A673 (cell line): ENCODE results near the gene HMG20B.

ENCODE experiments used
- CTCF ChIP-seq: fragments of 300-800, 200-600 bp; sonication (generic); conservative IDR thresholded peaks from 2 replicates; pipeline ENCODE4 v1.5.1; 2017; ENCODE audit warnings: low read depth, mild to moderate bottlenecking, antibody characterized with exemption, low read length, moderate library complexity, mixed read lengths
- EZH2 ChIP-seq: fragments of 200-600 bp; sonication (generic); IDR thresholded peaks from 2 replicates; pipeline ENCODE4 v1.6.1; 2017; ENCODE audit warnings: borderline replicate concordance, low read depth, mild to moderate bottlenecking, mixed read lengths, antibody characterized with exemption, low read length; ENCODE audit not compliant: poor library complexity, severe bottlenecking

DNA sequence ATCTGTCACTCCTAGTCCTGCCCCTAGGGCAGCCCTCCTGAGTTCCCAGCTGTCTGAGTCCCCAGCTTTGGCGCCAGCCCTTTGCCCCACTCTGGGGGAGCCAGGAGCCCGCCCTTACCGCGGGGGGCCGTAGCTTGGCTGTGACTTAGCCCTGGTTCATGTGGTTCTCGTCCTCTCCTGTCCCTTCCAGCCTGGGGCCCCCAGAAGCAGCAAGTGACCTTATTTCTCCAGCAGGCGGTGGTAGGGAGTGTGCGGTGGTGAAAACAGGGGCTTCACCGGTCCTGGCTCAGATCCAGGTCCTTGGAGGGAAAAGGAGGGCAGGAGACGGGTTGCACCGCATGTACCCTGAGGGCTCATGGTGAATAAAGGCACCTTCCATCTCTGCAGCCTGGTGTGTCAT lies 20.4 kb downstream of the HMG20B start:
- no peak for TF ChIP-seq CTCF
- TF ChIP-seq EZH2 = no peak
